SU-DHL-6 (cell line): ENCODE data around the gene HIPK2.

ENCODE experiments used
- H2AFZ ChIP-seq: fragments of 200-600 bp; sonication (generic); 2 replicates; pipeline ENCODE4 v1.6.1; 2014; ENCODE audit warnings: low read depth, mild to moderate bottlenecking, moderate library complexity, mixed read lengths, antibody characterized with exemption, low read length; ENCODE audit not compliant: severe bottlenecking
- H3F3A ChIP-seq: fragments of 200-600 bp; shearing (Covaris generic); 2 replicates; pipeline ENCODE4 v1.6.0; 2016; ENCODE audit warnings: antibody characterized with exemption, mild to moderate bottlenecking; ENCODE audit not compliant: insufficient read depth
- H3K27ac ChIP-seq: fragments of 200-600 bp; sonication (generic); 2 replicates; pipeline ENCODE4 v1.5.1; 2016; ENCODE audit warnings: low read depth, mild to moderate bottlenecking, low read length, moderate library complexity, mixed read lengths
- H3K27me3 ChIP-seq: fragments of 200-600 bp; sonication (generic), shearing (Covaris generic); 2 replicates; pipeline ENCODE4 v1.6.0; 2014; ENCODE audit warnings: mild to moderate bottlenecking, low read length
- H3K36me3 ChIP-seq: fragments of 200-600 bp; sonication (generic); 2 replicates; pipeline ENCODE4 v1.6.1; 2014; ENCODE audit warnings: mild to moderate bottlenecking, low read length, mixed read lengths
- H3K4me2 ChIP-seq: fragments of 300-600, 200-600 bp; shearing (Covaris generic), sonication (generic); 2 replicates; pipeline ENCODE4 v1.6.0; 2014; ENCODE audit warnings: low read length, low read depth, mild to moderate bottlenecking; ENCODE audit not compliant: poor library complexity, severe bottlenecking
- H3K4me3 ChIP-seq: fragments of 200-600 bp; sonication (generic); 2 replicates; pipeline ENCODE4 v1.5.1; 2014; ENCODE audit warnings: antibody characterized with exemption, low read length, mild to moderate bottlenecking, mixed read lengths; ENCODE audit not compliant: insufficient read depth, poor library complexity, severe bottlenecking
- H3K79me2 ChIP-seq: fragments of 200-600 bp; sonication (generic); 2 replicates; pipeline ENCODE4 v1.6.1; 2014; ENCODE audit warnings: mild to moderate bottlenecking, low read length, moderate library complexity; ENCODE audit not compliant: insufficient read depth
- H3K9ac ChIP-seq: fragments of 200-600 bp; sonication (generic); 2 replicates; pipeline ENCODE4 v1.7.0; 2014; ENCODE audit warnings: mild to moderate bottlenecking, low read length
- H3K9me2 ChIP-seq: fragments of 200-600 bp; sonication (generic); replicated peaks from 2 replicates; pipeline ENCODE4 v1.6.1; 2014; ENCODE audit warnings: low read length; ENCODE audit not compliant: insufficient read depth
- H3K9me3 ChIP-seq: fragments of 200-600 bp; sonication (generic); 2 replicates; pipeline ENCODE4 v1.6.1; 2014; ENCODE audit warnings: low read length, mixed read lengths; ENCODE audit not compliant: insufficient read depth
- H4K20me1 ChIP-seq: fragments of 200-600 bp; sonication (generic); 2 replicates; pipeline ENCODE4 v1.6.1; 2014; ENCODE audit warnings: low read depth, mild to moderate bottlenecking, antibody characterized with exemption, low read length, moderate library complexity, mixed read lengths
- CTCF ChIP-seq: fragments of 200-600 bp; sonication (generic); IDR thresholded peaks from one replicate; pipeline ENCODE4 v1.5.1; 2017; ENCODE audit warnings: antibody characterized with exemption, mild to moderate bottlenecking, low read length, moderate library complexity; ENCODE audit not compliant: insufficient read depth, poor library complexity, severe bottlenecking
- EZH2phosphoT487 ChIP-seq: fragments of 200-600 bp; sonication (generic), shearing (Covaris generic); conservative IDR thresholded peaks from 2 replicates; pipeline ENCODE4 v1.6.1; 2018; ENCODE audit warnings: mild to moderate bottlenecking, antibody characterized with exemption, low read length, moderate library complexity, mixed read lengths

Gene HIPK2

GRCh38 chr7:139642283-139642682, 135.5 kb downstream of the HIPK2 start:
- Histone ChIP-seq H4K20me1 (no peaks in the 10 kb centered on the region), H3K4me3 (no peak overlapping the region), H2AFZ (no peak overlapping the region), H3F3A (no peaks in the 10 kb centered on the region), H3K36me3 (no peaks in the 10 kb centered on the region), H3K4me2 (no peak overlapping the region), H3K9me2 (no peaks in the 10 kb centered on the region), H3K9ac (no peak overlapping the region), H3K27me3 (no peaks in the 10 kb centered on the region), H3K27ac (no peak overlapping the region), H3K79me2 (no peaks in the 10 kb centered on the region), H3K9me3 (no peaks in the 10 kb centered on the region)
- no peak for TF ChIP-seq EZH2phosphoT487
- TF ChIP-seq CTCF: no peak

GRCh38 chr7:139641337-139641992, 136.3 kb downstream of the HIPK2 start:
- no peaks in the 10 kb centered on the region for H3K36me3 ChIP-seq
- H3K27ac ChIP-seq: no peak overlapping the region
- no peak for TF ChIP-seq CTCF
- no peak for TF ChIP-seq EZH2phosphoT487
- no peak overlapping the region for H2AFZ ChIP-seq
- no peak overlapping the region for H3K9ac ChIP-seq
- H3K4me3 ChIP-seq: no peak overlapping the region
- H3K79me2 ChIP-seq: no peaks in the 10 kb centered on the region
- no peaks in the 10 kb centered on the region for H3K9me3 ChIP-seq
- H4K20me1 ChIP-seq: no peaks in the 10 kb centered on the region
- H3K27me3 ChIP-seq: no peaks in the 10 kb centered on the region
- no peak overlapping the region for H3K4me2 ChIP-seq
- no peaks in the 10 kb centered on the region for H3K9me2 ChIP-seq
- H3F3A ChIP-seq: no peaks in the 10 kb centered on the region

GRCh38 chr7:139640681-139641080, 137.1 kb downstream of the HIPK2 start:
- TF ChIP-seq EZH2phosphoT487: no peak
- no peak for TF ChIP-seq CTCF
- Histone ChIP-seq H3K36me3 (no peaks in the 10 kb centered on the region), H3K79me2 (no peaks in the 10 kb centered on the region), H3K27me3 (no peaks in the 10 kb centered on the region), H3K27ac (no peak overlapping the region), H2AFZ (no peak overlapping the region), H4K20me1 (no peaks in the 10 kb centered on the region), H3K9me2 (no peaks in the 10 kb centered on the region), H3K9ac (no peak overlapping the region), H3K9me3 (no peaks in the 10 kb centered on the region), H3F3A (no peaks in the 10 kb centered on the region), H3K4me3 (no peak overlapping the region), H3K4me2 (no peak overlapping the region)
